Measurements from ENCODE around the gene CD68.

The CD68 gene, protein sequence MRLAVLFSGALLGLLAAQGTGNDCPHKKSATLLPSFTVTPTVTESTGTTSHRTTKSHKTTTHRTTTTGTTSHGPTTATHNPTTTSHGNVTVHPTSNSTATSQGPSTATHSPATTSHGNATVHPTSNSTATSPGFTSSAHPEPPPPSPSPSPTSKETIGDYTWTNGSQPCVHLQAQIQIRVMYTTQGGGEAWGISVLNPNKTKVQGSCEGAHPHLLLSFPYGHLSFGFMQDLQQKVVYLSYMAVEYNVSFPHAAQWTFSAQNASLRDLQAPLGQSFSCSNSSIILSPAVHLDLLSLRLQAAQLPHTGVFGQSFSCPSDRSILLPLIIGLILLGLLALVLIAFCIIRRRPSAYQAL

DNA sequence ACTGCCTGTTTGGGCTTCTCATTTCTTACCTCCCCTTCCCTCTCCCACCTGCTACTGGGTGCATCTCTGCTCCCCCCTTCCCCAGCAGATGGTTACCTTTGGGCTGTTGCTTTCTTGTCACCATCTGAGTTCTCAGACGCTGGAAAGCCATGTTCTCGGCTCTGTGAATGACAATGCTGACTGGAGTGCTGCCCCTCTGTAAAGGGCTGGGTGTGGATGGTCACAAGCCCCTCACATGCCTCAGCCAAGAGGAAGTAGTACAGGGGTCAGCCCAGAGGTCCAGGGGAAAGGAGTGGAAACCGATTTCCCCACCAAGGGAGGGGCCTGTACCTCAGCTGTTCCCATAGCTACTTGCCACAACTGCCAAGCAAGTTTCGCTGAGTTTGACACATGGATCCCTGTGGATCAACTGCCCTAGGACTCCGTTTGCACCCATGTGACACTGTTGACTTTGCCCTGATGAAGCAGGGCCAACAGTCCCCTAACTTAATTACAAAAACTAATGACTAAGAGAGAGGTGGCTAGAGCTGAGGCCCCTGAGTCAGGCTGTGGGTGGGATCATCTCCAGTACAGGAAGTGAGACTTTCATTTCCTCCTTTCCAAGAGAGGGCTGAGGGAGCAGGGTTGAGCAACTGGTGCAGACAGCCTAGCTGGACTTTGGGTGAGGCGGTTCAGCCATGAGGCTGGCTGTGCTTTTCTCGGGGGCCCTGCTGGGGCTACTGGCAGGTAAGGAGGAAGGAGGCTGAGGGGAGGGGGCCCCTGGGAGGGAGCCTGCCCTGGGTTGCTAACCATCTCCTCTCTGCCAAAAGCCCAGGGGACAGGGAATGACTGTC, at the start of gene CD68:
TSS of gene CD68 (plus strand) at position 638 of the 833 bp plus-strand sequence. CDS start at position 678, 40 bp downstream.
- peak; percentile 47 for DNase-seq

DNA sequence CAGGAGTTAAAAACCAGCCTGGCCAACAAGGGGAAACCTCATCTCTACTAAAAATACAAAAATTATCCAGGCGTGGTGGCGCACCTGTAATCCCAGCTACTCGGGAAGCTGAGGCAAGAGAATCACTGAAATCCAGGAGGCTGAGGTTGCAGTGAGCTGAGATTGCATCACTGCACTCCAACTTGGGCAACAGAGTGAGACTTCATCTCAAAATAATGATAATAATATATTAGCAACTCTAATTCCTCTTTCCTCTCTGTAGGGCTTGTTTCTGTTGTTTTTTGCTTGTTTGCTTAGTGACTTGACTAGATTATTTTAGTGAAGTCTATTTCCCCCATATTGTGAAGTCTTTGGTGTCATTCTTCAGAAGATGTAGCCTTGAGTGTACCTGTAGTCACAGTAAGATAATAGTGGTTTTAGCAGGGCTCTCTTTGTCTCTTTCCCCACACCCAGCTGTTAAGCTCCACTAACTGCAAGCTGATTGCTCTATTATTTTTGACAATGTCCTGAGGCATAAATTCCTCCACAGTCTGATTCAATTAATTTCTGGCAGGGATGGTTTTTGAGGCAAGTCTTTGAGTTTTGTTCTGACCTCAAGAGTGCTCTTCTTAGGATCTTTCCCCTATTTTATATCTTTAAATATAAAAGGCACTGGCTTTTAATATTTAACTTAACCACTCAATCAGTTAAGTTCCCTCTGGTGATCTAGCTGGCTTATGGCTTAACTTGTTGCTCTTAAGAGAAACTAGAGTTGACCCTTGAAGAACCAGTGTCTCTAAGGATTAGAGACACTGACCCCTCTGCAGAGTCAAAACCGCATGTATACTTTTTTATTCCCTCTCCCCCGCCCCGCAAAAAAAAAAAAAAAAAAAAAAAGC, 49.2 kb upstream of the CD68 start:
- no peak for DNase-seq

DNA sequence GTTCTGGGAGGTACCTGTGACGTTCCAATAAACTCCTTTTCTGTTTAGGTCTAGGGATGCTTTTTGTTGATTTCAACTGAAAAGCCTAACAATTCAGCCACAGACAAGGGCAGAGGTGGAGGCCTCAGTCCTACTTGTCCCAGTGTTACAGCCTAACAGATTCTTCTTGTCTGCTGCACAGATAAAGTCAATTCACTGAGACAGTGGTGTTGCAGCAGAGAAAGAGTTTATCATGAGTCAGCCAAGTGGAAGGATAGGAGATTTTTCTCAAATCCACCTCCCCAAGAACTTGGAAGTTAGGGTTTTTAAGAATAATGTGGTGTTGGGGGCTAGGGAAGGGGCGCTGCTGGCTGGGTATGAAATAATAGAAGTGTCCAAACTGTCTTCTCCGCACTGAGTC, 41.4 kb upstream of the CD68 start:
- DNase-seq: no peak

DNA sequence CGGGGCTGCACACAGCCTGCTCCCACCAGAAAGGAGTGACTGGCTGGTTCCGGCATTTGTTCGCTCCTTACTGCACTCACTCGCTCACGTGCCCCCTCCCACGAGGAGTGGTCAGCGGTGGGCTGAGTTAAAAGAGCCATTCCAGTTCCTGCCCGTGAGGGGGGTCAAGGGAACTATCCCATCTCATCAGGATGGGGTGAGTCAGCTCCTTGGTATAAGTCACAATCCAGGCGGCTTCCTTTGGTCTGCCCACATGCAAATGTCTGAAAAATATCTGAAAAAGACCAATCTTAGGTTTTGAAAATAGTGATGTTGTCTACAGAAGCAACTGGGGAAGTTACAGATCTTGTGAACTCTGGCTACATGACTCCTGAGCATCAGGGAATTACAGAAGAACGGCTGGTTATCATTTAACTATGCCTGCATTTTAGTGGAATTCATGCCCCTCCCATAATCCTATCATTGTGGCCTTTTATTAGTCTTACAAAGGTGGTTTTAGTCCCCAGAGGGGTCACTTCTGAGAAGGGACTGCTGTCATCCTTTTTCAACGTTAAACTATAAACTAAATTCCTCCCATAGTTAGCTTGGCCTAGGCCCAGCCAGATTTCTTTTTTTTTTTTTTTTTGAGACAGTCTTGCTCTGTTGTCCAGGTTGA, 40.4 kb upstream of the CD68 start:
- DNase-seq: no peak

DNA sequence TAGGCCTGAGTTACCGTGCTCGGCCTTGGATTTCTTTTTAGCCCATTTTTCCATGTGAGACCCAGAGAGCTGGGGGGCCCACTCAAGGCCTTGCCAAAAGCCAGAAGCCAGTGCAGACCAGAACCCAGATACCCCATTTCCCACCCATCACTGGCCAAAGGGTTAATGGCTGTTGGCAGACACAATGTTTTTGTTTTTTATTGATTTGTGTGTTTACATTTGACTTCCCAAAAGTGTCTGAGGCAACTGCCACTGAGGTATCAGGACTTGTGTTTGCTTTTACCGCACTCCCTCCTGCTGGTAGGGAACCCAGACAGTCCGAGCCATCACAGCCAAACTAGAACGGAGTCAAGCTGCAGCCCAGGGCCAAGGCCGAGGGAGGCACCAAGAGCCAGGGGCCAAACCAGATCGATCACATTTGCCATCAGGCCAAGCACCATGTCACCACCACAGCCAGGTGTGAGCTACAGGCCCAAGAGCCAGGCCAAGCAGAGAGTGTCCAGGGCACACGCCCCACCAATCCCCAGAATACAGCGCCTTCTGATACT, 38.3 kb upstream of the CD68 start:
- DNase-seq: no peak

DNA sequence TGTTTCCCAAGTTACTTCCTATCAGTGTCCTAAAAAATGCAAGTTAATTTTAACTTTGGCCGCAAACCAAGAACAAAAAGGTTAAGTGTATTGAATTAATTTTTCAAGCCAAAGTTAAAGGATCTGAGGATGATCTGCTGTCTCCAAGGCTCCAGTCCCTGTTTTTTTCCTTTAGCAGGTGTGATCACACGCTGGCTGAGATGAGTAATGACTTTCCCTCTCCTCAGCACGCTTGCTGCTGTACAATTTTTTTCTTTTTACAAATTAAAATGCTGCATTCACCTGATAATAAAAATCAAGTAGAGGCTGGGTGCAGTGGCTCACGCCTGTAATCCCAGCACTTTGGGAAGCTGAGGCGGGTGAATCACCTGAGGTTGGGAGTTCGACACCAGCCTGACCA, 34.5 kb upstream of the CD68 start:
- DNase-seq: no peak

DNA sequence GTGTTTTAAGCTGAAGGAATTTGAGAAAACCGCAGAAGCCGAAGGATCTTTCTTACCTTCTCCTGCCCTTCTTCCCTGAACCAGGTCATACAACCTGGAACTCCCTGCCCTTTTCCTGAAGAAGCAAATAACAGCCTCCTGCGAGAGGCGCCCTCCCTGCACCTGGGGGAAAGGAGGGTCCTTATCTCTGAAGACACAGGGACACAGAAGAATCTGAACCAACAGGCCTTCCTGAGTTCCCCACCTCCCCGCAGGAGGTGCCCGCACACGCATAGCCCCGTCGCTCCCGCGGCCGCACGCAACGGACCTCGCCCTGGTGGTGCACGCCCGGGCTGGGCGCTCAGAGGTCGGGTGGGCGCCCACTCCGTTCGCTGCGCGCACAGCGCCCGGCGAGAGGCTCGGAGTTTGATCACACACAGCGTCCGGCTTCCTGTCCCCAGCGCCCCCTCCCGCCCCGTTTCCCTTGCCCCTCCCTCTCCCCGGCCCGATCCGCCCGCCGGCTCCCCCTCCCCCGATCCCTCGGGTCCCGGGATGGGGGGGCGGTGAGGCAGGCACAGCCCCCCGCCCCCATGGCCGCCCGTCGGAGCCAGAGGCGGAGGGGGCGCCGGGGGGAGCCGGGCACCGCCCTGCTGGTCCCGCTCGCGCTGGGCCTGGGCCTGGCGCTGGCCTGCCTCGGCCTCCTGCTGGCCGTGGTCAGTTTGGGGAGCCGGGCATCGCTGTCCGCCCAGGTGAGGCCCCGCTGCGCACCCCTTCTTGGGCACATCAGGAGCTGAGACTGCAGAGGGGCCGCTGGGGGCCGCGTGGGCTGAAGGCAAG, 30.6 kb upstream of the CD68 start, which contains the start of gene TNFSF12:
TSS of gene TNFSF12 (plus strand) at position 474 of the 816 bp plus-strand sequence. CDS start at position 570, 96 bp downstream.
- DNase-seq: no peak

DNA sequence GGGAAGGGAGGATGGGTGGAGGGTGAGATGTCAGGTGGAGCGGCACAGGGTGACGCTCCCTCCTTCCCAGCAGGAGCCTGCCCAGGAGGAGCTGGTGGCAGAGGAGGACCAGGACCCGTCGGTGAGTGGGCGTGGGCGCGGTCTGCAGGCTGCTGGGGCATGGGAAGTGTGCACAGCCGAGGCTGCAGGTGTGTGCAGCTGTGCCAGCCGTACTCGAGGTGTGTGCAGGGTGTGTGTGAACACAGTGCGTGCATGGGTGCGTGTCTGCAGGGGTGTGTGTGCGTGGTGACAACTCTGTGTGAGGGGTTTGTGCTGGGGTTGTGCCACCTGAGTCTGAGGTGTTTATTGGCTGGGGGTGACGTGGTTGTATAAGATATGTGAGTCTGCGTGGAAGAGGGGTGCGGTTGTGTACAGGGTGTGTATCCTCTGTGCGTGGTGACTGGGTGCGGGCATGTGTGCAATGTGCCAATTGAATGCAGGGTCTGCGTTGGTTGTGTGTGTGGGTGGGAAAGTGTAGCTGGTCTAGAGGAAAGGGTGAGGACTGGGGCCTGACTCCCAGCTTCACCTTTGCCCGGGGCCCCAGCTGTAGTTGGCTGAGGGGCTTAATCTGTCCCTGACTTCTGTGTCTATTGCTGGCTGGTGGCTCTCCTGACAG, 29.9 kb upstream of the CD68 start:
- no peak for DNase-seq

DNA sequence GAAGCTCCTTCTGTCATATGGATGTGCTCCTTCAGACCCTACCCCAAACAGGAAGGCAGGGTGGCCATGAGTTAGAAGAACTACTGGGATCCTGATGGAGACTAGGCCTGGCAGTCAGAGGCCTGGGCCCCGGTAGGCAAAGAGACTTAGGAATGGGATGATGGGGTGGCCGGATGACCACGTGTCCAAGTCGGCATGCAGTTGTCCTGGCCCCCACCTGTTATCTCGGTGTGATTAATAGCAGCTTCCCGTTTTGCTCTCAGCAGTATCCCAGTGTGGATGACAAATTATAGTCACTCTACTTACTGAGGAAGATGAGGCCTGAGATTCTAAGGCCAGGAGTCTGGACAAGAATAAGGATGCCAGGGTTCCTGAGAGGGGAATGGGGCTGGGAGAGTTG, 29.1 kb upstream of the CD68 start:
- DNase-seq: no peak

DNA sequence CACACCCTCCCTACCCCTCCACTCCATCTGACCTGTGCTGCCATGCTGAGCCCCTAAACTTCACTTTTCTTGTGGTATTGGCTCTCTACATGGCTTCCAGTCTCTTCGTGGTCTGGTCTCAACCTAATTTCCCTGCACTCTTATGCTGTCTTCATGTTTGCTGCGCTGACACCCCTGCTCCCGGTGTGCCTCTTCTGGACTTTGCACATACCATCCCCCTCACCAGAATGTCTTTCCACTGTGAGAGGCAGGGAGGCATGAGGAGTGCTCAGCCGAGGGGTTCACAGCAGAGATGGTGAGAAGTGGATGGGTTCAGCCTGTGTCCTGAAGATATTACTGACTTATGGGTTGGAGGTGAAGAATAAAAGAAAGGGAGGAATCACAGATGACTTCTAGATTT, 28.0 kb upstream of the CD68 start:
- DNase-seq: no peak

DNA sequence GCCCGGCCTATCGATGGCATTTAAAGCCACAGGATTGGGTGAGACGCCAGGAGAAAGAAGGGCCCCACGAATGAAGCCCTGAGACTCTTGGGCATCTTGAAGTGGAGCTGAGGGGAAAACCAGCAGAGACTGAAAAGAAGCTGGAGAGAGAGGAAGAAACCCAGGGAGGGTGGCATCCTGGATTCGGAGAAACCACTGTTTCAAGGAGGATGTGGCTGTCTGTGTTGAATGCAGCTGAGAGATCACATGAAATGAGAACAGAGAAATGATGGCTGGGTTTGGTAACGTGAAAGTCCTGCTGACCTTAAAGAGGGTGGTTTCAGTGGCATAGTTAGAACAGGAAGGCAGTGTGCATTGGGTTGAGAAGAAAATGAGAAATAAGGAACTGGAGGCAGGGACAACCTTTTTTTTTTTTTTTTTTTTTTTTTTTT, 26.8 kb upstream of the CD68 start:
- DNase-seq: no peak

DNA sequence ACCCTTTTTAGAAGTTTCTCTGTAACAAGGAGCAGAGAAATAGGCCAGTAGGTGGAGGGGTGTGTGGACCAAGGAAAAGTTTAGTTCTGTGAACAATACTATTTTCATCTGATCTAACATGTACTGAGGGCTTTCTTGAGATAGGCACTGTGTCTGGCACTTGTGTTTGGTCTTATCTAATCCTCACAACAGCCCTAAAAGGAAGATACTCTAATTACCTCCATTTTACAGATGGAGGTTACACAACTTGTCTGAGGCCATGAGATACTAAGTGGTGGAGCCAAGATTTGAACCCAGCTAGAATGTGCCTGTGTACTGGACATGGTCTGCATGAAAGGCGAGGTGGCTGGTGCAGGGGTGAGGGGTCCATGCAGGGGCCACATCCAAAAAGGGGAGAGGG, 26.1 kb upstream of the CD68 start:
- no peak for DNase-seq

DNA sequence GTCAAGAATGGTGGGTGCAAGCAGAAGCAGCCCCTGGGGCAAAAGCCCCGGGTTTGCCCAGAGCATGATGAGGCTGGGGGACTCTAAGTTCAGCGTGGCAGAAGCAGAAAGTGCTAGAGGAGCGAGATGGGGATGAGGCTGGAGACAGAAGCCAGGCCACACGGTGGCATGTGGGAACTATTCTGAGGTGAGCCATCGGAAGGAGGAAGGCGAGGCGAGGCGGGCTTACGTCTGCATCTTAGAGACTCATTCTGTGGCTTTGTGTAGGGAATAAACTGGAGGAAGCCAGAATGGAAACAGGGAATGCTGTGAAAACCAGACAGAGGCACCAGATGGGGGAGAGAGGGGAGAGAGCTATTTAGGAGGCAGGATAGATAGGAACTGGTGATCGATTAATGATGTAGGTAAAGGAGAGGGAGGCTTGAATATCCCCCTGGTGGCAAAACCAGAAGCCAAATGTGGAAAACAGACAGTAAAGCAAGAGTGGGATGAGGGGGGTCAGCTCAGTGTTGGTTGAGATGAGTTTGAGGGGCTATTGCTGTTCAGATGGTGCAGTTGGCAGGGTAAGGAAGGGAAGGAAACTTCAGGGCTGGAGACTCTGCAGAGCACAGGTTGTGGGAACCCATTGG, 24.0 kb upstream of the CD68 start:
- no peak for DNase-seq

DNA sequence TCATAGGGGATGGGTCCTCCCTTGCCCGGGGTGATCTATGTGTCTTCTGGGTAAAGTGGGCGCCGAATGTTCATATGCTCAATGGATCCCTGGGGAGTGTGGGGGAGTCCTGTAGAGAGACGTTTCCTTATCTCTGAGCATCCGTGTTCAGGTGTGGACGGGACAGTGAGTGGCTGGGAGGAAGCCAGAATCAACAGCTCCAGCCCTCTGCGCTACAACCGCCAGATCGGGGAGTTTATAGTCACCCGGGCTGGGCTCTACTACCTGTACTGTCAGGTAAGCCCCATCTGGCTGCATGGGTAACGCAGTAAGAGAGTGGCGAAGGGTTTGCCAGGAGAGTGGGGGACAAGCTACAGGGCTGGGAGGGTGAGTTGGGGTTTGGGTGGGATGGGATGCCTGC, 22.8 kb upstream of the CD68 start:
- no peak for DNase-seq

DNA sequence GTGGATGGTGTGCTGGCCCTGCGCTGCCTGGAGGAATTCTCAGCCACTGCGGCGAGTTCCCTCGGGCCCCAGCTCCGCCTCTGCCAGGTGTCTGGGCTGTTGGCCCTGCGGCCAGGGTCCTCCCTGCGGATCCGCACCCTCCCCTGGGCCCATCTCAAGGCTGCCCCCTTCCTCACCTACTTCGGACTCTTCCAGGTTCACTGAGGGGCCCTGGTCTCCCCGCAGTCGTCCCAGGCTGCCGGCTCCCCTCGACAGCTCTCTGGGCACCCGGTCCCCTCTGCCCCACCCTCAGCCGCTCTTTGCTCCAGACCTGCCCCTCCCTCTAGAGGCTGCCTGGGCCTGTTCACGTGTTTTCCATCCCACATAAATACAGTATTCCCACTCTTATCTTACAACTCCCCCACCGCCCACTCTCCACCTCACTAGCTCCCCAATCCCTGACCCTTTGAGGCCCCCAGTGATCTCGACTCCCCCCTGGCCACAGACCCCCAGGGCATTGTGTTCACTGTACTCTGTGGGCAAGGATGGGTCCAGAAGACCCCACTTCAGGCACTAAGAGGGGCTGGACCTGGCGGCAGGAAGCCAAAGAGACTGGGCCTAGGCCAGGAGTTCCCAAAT, 22.2 kb upstream of the CD68 start:
- no peak for DNase-seq

DNA sequence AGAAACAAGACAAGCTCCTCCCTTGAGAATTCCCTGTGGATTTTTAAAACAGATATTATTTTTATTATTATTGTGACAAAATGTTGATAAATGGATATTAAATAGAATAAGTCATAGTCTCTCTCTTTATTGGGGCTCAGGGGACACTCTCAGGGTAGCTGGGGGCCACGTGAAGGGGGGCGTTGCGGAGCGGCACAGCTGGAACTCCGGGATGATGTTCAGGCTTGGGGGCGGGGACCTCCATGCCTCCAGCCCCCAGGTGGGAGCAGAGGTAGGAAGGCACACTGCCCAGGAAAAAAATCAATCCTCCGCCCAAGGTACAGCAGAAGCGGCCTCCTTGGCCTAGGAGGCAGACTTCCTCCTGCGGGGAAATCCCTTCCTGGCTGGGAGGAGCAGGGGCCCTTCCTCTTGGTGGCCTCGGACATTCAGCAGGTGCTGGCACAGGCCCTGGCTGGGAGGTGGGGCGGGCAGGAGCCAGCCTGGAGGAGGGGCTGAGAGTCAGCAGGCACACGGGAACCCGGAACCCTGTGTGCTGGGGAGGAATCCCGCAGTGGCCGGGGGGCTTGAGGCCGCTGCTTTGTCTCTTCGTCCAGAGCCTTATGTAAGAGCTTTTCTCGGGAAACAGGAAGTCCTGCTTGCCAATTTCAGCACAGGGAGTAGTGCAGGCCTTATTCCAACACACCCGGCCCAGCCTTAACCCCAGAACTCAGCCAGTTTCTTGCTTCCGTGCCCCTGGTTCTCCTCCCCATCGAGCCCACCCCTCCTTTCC, 21.5 kb upstream of the CD68 start:
- no peak for DNase-seq

DNA sequence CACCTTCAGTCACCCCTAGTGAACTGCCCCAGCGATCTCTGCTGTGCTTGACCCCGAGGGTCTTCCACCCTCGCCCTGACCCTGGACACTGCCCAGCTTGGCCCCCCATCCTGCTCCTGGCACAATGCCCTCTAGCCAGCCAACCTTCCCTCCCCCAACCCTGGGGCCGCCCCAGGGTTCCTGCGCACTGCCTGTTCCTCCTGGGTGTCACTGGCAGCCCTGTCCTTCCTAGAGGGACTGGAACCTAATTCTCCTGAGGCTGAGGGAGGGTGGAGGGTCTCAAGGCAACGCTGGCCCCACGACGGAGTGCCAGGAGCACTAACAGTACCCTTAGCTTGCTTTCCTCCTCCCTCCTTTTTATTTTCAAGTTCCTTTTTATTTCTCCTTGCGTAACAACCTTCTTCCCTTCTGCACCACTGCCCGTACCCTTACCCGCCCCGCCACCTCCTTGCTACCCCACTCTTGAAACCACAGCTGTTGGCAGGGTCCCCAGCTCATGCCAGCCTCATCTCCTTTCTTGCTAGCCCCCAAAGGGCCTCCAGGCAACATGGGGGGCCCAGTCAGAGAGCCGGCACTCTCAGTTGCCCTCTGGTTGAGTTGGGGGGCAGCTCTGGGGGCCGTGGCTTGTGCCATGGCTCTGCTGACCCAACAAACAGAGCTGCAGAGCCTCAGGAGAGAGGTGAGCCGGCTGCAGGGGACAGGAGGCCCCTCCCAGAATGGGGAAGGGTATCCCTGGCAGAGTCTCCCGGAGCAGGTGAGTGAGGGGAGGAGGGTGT, 20.7 kb upstream of the CD68 start, which contains the start of gene TNFSF13:
TSS of gene TNFSF13 (plus strand) at position 207 of the 776 bp plus-strand sequence. CDS start at position 497, 290 bp downstream.
- DNase-seq: no peak
